NCI-H446 treated with DMSO at 0.1 percent for 48 hours (cell line): ENCODE measurements around the gene IRAG1.
A peak's percentile ranks its signal among the peaks of the same experiment; 100 is the strongest.
"Not testable (repeated sequence)": the region's sequence is repeated elsewhere in the genome, so short reads cannot be mapped to it uniquely, and the experiment has no call there.

Experiments used
- DNase-seq: peaks from one replicate; lab custom pipeline; 2025; lab: John Stamatoyannopoulos, UW

IRAG1 gene

GRCh38 chr11:10701982-10702381 is 8.4 kb upstream of the IRAG1 start:
- no peak for DNase-seq

- no peak for DNase-seq
Observed at GRCh38 chr11:10699072-10699471, 5.5 kb upstream of the IRAG1 start.

- DNase-seq, result no peak
Observed at GRCh38 chr11:10697323-10697620, 3.7 kb upstream of the IRAG1 start.

DNA sequence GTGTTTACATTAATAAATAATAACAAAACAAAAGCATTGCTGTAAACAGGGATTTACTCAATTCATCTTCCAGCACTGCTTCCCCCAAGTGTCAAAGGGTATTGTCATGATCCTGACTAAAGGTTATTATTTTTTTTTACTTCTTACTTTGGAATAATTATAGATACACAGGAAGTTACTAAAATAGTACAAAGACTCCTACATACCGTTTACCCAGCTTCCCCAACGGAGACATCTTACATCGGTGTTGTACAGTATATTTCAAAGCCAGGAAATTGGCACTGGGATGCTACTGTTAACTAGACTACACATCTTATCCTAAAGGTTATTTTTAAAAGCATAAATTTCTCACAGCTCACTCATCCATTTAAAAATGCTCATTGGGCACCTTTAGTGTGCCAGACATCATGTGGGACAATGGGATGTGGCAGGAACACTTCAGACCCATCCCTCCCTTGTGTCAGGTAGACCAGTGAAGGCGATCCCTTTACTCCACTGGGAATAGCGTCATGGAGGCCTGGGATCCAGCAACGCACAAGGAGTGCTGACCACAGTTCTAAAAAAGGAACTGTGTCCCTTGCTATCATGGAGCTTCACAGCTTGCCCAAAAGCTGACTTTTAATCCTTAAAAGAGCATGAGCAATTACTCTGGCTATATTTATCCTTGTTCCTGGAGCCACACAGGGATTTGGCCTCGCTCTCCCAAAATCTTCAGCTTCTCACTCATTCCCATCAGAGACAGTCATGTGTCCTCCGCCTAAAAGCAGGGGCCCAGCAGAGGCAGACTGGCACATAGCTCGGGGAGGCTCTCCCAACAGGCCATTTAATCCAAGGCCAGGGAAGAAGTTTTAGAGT is 3.1 kb upstream of the IRAG1 start:
- no peak for DNase-seq

DNA sequence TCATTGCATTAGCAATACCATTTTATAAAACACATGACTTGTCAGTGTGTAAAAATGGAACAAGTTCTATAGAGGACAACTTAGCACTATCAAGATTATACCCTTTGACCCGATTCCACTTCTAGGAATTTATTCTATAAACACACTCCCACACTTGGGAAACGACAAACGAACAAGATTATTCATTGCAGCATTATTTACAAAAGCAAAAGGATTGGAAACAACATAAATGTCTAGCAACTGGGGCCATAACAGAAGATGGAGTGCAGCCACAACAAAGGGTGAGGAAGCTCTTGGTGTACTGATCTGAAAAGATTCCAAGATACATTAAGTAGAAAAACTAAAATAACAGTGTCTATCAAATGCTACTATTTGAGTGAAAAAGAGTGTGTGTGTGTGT is 2.3 kb upstream of the IRAG1 start:
- no peak for DNase-seq

GRCh38 chr11:10694486-10695239 is 1.1 kb upstream of the IRAG1 start:
- DNase-seq, result no peak

DNA sequence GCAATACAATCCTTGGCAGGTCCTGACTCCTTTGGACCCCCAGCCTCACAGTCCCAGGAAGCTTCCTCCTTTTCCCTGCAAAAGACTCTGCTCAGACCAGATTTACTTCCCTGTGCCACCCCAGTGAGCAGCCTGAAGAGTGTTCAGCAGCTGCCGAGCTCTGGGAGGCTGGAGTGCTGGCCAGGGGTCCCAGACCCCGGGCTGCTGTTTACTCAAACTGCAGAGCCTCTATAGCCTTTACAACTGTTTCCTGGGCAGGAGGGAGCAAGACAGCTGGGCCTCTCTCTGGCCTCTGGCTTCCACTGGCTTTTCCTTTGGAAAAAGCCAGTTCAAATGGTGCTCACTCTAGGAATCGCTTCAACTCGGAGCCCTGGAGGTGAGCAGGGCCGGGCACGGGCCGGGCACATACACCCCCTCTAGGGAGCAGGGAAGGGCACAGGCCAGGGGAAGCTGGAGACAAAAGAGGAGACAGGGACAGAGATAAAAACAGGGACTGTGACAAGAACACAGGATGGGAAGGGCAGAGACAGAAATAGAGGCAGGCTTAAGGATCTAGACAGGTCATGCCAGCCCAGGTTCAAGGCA is 932 bp downstream of the IRAG1 start:
- no peak for DNase-seq

- no peak for DNase-seq
Observed at GRCh38 chr11:10688401-10688800, 5.2 kb downstream of the IRAG1 start.

DNA sequence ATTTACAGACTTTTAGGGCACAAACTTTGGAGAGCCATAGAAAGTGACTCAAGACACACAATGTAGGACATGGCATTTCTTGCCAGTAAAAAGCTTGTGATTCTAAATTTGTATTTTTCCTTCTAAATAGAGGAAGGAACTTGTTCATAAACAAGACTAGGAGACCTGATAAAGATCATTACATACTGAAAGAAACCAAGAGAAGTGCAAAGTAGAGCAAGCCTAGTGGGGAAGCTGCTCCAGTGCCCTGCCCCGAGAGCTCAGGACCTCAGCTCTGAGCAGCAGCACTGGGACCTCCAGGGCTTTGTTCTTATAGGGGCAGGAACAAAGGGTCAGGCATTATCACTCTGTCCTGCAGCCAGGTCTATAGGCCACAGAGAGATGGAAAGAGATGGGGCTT is 7.2 kb downstream of the IRAG1 start:
- DNase-seq, result no peak

GRCh38 chr11:10683429-10683828 is 10.1 kb downstream of the IRAG1 start:
- DNase-seq, result no peak

GRCh38 chr11:10680956-10681487 is 12.5 kb downstream of the IRAG1 start:
- DNase-seq, result no peak

GRCh38 chr11:10680279-10680678 is 13.3 kb downstream of the IRAG1 start:
- DNase-seq, result not testable (repeated sequence)

DNA sequence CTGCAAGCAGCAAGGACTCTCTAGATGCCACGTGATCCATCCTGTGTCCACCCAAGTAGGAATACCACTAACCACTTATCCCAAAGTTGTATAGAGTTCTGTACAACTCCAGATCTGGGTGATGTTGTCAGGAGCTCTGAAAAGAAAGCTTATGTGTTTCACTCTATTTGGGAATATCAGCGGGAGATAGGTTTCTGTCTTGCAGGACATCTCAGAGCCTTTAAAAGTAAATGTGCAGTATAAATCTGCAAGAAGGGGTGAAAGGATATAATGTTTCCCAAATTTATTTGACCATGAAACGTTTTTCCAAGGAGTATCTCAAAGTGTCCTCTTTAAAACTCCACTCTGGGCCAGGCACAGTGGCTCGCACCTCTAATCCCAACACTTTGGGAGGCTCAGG is 13.9 kb downstream of the IRAG1 start:
- no peak for DNase-seq

DNA sequence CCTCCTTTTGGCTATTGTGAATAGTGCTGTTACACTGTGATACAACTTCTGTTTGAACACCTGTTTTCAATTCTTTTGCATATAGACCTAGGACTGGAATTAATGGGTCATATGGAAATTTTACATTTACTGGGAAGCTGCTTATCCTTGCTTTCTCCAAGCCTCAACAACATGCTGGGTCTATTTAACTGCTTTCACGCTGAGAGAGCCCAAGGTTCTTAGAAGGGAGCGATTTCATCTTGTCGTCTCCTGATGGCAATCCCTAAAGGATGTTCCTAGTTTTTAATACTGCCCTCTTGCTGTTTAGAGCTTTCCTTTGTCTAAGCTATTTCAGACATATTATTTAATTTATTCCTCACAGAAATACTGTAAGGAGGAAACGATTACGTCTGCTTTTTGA is 15.5 kb downstream of the IRAG1 start:
- peak; percentile 58 for DNase-seq

DNA sequence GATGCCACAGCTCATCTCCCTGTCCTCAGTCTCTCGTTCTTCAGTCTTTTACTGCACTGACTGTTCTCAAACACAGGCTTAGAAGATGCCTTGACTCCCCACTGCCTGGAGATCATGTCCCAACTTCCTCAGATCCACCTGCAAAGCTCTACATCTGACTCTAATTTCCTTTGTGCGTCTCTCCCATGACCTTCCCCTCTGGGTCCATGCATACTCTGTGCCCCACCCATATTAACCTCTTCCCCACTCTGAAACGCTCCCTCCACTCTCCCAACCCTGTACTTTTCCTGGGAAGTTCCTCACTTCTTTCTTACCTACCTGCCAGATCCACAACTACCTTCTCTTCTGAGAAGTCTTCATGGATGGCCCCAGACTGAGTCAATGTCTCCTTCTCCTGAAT is 16.6 kb downstream of the IRAG1 start:
- no peak for DNase-seq

- no peak for DNase-seq
Observed at GRCh38 chr11:10674911-10675440, 18.6 kb downstream of the IRAG1 start.

- DNase-seq, result no peak
Observed at GRCh38 chr11:10674440-10674855, 19.1 kb downstream of the IRAG1 start.

GRCh38 chr11:10673501-10674062 is 20.0 kb downstream of the IRAG1 start:
- no peak for DNase-seq

- DNase-seq, result no peak
Observed at GRCh38 chr11:10670099-10670498, 23.5 kb downstream of the IRAG1 start.

DNA sequence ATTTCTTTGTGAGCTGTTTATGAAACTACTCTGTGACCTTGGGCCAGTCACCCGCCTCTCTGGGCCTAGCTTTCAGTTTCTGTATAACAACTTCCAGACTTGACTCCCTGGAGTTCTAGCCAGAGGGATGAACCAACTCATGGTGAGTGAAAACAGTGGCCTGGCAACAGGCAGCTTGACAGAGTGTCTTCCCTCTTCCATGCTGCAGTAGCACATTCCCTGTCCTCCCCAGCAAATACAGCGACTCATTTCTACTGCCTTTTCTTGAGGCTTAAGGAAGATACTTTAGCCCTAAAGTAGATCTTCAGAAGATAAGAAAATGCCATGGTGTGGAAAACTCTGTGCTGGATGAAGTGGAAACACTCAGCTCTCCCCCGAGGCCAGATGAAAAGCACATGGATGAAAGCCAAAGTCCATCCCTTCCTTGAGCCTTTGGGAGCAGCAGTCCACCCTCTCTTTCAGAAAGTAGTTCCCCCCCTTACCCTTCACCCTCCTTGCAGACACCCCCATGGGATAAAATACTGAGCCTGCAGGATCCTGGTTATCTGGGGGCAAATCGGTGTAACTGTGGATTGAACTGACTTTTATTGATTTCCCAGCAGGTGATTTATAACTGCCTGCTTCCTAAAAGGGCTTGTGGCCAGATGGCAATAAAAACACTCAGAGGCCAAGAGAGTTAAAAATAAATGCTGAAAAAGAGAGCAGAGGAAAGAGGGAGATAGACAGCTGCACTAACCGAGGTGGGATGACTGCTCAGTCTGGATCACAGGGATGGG is 24.1 kb downstream of the IRAG1 start:
- peak; percentile 59 for DNase-seq

DNA sequence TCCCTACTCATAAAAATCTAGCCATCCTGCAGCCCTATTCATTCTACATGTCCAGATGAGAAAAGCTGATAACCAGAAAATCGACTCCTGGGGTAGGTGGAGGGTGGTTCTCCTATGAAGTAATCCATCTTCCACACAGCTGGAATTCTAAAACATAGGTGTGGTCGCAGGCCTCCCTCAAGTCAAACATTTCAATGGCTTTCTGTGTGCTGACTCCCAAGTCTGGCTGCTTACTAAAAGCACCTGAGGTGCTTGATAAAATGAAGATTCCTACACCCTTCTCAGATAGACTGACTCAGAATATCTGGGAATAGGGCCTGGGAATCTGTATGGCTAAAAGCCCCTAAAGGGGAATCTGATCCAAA is 26.1 kb downstream of the IRAG1 start:
- DNase-seq, result no peak
